HepG2 (cell line): ENCODE measurements around the gene CEP57L1. TPM values are rescaled to one million over a fixed set of nuclear protein-coding genes. Genes with fewer than 3 reads are reported as not detected.

Experiments
- ELF4 ChIP-seq: sonication (generic); formaldehyde crosslinking; IDR thresholded peaks from 2 replicates; pipeline ENCODE4 v1.5.0; 2020; ENCODE audit warnings: missing genetic modification reagents, mild to moderate bottlenecking, moderate library complexity, borderline replicate concordance
- ESRRA ChIP-seq: sonication (generic); formaldehyde crosslinking; IDR thresholded peaks from 2 replicates; pipeline ENCODE4 v1.5.1; 2020; ENCODE audit warnings: mild to moderate bottlenecking, low read depth, missing genetic modification reagents
- HDAC2 ChIP-seq: sonication (generic); formaldehyde crosslinking; IDR thresholded peaks from 2 replicates; pipeline ENCODE4 v1.4.0; 2020; ENCODE audit warnings: missing genetic modification reagents
- NAIF1 ChIP-seq: sonication (generic); formaldehyde crosslinking; IDR thresholded peaks from 2 replicates; pipeline ENCODE4 v1.5.0; 2020; ENCODE audit warnings: mild to moderate bottlenecking, missing genetic modification reagents, borderline replicate concordance
- SMAD9 ChIP-seq: sonication (generic); formaldehyde crosslinking; IDR thresholded peaks from 2 replicates; pipeline ENCODE4 v1.5.1; 2020; ENCODE audit warnings: mild to moderate bottlenecking, missing genetic modification reagents
- ZKSCAN1 ChIP-seq: fragments of 150-350 bp; IDR thresholded peaks from 2 replicates; pipeline ENCODE4 v1.6.1; 2014; ENCODE audit warnings: low read length
- ZNF205 ChIP-seq: IDR thresholded peaks from 2 replicates; pipeline ENCODE4 v1.6.1; 2018; ENCODE audit warnings: missing biosample characterization, missing genetic modification reagents
- ZNF354B ChIP-seq: sonication (generic); formaldehyde crosslinking; IDR thresholded peaks from 2 replicates; pipeline ENCODE4 v1.8.0; 2022; ENCODE audit warnings: mild to moderate bottlenecking, missing genetic modification reagents
- ZNF660 ChIP-seq: sonication (generic); formaldehyde crosslinking; IDR thresholded peaks from 2 replicates; pipeline ENCODE4 v1.5.1; 2020; ENCODE audit warnings: mild to moderate bottlenecking, low read depth, missing genetic modification reagents, borderline replicate concordance
- ZNF670 ChIP-seq: sonication (generic); formaldehyde crosslinking; IDR thresholded peaks from 2 replicates; pipeline ENCODE4 v1.8.0; 2022; ENCODE audit warnings: mild to moderate bottlenecking, missing genetic modification reagents, borderline replicate concordance
- polyA plus RNA-seq, 8 experiments: library from polyadenylated mRNA; depleted of rRNA in 3 of 8; stranded (reverse) in 7 of 8; unstranded in 1 of 8; fragments of >200 nt; fragmentation: Illumina TruSeq in 4 of 8; extraction: Trizol in 4 of 8; gene quantifications; 2 replicates each; pipeline versions ENCODE4 v1.2.1 to v1.2.3, GENCODE V29; 2011 to 2016; ENCODE audit warnings: low read depth in 4 of 8, missing spikeins in 1 of 8, mixed read lengths in 1 of 8; ENCODE audit not compliant: insufficient read depth in 1 of 8
- total RNA-seq, 5 experiments: library from RNA; depleted of rRNA; stranded (reverse); fragments of >200 nt; fragmentation: Illumina TruSeq; extraction: Trizol; gene quantifications; 2 replicates each; pipeline ENCODE4 v1.2.3, GENCODE V29; 2016; ENCODE audit warnings: low read depth in 1 of 5
- TF ChIP-seq, protein P1 (sequence below): sonication (generic); formaldehyde crosslinking; conservative IDR thresholded peaks from 2 replicates; pipeline ENCODE4 v1.4.0; 2020; ENCODE audit warnings: mild to moderate bottlenecking, missing genetic modification reagents, moderate library complexity
- TF ChIP-seq, protein P2 (sequence below): IDR thresholded peaks from 2 replicates; pipeline ENCODE4 v1.6.1; 2018; ENCODE audit warnings: missing genetic modification reagents
- TF ChIP-seq, protein P3 (sequence below): sonication (generic); formaldehyde crosslinking; IDR thresholded peaks from 2 replicates; pipeline ENCODE4 v1.5.0; 2020; ENCODE audit warnings: mild to moderate bottlenecking, low read depth, missing genetic modification reagents, borderline replicate concordance
- TF ChIP-seq, protein P4 (sequence below): sonication (generic); formaldehyde crosslinking; IDR thresholded peaks from 2 replicates; pipeline ENCODE4 v1.5.1; 2020; ENCODE audit warnings: mild to moderate bottlenecking, missing genetic modification reagents, borderline replicate concordance
- TF ChIP-seq, protein P5 (sequence below): sonication (generic); formaldehyde crosslinking; IDR thresholded peaks from 2 replicates; pipeline ENCODE4 v1.4.0; 2020; ENCODE audit warnings: mild to moderate bottlenecking, missing genetic modification reagents, borderline replicate concordance

Gene CEP57L1
- total and polyA plus RNA-seq, 2 of the 13 experiments (the other 11 are each of a cell fraction or from before 2014, with no cell fraction given), result 7.7 to 15.5 TPM

DNA sequence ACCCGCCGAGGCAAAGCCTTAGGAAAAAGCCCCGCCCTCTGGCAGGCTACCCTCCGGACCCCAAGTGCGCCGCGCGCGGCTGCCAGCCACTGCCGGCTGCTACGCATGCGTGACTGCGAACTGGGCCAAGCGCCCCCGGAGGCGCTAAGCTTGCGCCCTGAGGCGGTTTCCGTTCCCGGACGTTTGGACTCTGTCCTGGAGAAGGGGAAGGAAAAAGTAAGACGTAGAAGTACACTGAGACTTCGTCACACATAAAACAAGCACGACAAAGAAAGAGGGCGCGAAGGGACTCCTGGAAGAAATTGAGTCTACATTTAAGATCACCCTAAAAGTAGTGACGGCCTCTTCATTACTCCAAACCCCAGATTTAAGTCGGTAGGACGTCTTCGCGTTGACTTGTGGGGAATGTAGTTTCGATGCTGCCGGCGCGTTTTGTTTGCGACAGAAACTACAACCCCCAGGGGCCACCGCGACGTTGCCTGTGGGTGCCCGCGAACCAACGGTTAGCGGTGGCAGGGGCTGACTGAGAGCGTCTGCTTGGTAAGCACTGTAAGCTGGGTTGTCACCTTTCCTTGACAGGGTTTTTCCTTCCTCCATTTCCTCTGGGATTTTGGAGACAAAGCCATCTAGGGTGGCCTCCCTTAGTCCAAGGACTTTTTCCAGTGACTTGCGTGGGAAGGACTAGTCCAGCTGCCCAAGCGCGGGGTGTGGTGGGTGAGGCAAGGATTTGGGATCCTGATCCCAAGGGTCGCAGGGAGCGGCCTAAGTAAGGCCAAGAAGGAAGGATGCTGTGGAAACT lies at the start of gene CEP57L1 (continued):
- TF ChIP-seq, protein P1, sequence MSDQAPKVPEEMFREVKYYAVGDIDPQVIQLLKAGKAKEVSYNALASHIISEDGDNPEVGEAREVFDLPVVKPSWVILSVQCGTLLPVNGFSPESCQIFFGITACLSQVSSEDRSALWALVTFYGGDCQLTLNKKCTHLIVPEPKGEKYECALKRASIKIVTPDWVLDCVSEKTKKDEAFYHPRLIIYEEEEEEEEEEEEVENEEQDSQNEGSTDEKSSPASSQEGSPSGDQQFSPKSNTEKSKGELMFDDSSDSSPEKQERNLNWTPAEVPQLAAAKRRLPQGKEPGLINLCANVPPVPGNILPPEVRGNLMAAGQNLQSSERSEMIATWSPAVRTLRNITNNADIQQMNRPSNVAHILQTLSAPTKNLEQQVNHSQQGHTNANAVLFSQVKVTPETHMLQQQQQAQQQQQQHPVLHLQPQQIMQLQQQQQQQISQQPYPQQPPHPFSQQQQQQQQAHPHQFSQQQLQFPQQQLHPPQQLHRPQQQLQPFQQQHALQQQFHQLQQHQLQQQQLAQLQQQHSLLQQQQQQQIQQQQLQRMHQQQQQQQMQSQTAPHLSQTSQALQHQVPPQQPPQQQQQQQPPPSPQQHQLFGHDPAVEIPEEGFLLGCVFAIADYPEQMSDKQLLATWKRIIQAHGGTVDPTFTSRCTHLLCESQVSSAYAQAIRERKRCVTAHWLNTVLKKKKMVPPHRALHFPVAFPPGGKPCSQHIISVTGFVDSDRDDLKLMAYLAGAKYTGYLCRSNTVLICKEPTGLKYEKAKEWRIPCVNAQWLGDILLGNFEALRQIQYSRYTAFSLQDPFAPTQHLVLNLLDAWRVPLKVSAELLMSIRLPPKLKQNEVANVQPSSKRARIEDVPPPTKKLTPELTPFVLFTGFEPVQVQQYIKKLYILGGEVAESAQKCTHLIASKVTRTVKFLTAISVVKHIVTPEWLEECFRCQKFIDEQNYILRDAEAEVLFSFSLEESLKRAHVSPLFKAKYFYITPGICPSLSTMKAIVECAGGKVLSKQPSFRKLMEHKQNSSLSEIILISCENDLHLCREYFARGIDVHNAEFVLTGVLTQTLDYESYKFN, result peak; percentile 39
- TF ChIP-seq ZNF205 (CRISPR knock-in tag) (no peak), ZNF354B (CRISPR knock-in tag) (no peak), ELF4 (CRISPR knock-in tag) (no peak), NAIF1 (CRISPR knock-in tag) (peak; percentile 70), SMAD9 (CRISPR knock-in tag) (no peak), ZNF670 (0 out of 2 replicates have a peak, but pooled peaks have one; percentile 36), ESRRA (no peak; the same call in 1 of the 2 replicates), ZNF660 (CRISPR knock-in tag) (no peak), HDAC2 (peak; percentile 37; the same call in 1 of the 2 replicates), ZKSCAN1 (no peak)
- TF ChIP-seq, protein P2, sequence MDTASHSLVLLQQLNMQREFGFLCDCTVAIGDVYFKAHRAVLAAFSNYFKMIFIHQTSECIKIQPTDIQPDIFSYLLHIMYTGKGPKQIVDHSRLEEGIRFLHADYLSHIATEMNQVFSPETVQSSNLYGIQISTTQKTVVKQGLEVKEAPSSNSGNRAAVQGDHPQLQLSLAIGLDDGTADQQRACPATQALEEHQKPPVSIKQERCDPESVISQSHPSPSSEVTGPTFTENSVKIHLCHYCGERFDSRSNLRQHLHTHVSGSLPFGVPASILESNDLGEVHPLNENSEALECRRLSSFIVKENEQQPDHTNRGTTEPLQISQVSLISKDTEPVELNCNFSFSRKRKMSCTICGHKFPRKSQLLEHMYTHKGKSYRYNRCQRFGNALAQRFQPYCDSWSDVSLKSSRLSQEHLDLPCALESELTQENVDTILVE (CRISPR knock-in tag), result no peak; the same call in 1 of the 2 replicates
- TF ChIP-seq, protein P3, sequence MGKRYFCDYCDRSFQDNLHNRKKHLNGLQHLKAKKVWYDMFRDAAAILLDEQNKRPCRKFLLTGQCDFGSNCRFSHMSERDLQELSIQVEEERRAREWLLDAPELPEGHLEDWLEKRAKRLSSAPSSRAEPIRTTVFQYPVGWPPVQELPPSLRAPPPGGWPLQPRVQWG (CRISPR knock-in tag), result no peak
- TF ChIP-seq, protein P4, sequence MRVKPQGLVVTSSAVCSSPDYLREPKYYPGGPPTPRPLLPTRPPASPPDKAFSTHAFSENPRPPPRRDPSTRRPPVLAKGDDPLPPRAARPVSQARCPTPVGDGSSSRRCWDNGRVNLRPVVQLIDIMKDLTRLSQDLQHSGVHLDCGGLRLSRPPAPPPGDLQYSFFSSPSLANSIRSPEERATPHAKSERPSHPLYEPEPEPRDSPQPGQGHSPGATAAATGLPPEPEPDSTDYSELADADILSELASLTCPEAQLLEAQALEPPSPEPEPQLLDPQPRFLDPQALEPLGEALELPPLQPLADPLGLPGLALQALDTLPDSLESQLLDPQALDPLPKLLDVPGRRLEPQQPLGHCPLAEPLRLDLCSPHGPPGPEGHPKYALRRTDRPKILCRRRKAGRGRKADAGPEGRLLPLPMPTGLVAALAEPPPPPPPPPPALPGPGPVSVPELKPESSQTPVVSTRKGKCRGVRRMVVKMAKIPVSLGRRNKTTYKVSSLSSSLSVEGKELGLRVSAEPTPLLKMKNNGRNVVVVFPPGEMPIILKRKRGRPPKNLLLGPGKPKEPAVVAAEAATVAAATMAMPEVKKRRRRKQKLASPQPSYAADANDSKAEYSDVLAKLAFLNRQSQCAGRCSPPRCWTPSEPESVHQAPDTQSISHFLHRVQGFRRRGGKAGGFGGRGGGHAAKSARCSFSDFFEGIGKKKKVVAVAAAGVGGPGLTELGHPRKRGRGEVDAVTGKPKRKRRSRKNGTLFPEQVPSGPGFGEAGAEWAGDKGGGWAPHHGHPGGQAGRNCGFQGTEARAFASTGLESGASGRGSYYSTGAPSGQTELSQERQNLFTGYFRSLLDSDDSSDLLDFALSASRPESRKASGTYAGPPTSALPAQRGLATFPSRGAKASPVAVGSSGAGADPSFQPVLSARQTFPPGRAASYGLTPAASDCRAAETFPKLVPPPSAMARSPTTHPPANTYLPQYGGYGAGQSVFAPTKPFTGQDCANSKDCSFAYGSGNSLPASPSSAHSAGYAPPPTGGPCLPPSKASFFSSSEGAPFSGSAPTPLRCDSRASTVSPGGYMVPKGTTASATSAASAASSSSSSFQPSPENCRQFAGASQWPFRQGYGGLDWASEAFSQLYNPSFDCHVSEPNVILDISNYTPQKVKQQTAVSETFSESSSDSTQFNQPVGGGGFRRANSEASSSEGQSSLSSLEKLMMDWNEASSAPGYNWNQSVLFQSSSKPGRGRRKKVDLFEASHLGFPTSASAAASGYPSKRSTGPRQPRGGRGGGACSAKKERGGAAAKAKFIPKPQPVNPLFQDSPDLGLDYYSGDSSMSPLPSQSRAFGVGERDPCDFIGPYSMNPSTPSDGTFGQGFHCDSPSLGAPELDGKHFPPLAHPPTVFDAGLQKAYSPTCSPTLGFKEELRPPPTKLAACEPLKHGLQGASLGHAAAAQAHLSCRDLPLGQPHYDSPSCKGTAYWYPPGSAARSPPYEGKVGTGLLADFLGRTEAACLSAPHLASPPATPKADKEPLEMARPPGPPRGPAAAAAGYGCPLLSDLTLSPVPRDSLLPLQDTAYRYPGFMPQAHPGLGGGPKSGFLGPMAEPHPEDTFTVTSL (CRISPR knock-in tag), result no peak; the same call in 1 of the 2 replicates
- TF ChIP-seq, protein P5, sequence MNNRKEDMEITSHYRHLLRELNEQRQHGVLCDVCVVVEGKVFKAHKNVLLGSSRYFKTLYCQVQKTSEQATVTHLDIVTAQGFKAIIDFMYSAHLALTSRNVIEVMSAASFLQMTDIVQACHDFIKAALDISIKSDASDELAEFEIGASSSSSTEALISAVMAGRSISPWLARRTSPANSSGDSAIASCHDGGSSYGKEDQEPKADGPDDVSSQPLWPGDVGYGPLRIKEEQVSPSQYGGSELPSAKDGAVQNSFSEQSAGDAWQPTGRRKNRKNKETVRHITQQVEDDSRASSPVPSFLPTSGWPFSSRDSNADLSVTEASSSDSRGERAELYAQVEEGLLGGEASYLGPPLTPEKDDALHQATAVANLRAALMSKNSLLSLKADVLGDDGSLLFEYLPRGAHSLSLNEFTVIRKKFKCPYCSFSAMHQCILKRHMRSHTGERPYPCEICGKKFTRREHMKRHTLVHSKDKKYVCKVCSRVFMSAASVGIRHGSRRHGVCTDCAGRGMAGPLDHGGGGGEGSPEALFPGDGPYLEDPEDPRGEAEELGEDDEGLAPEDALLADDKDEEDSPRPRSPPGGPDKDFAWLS, result no peak
